Measurements from ENCODE around the gene CCDC73.
"Not testable (repeated sequence)": the region's sequence is repeated elsewhere in the genome, so short reads cannot be mapped to it uniquely, and the experiment has no call there.

Gene CCDC73

DNA sequence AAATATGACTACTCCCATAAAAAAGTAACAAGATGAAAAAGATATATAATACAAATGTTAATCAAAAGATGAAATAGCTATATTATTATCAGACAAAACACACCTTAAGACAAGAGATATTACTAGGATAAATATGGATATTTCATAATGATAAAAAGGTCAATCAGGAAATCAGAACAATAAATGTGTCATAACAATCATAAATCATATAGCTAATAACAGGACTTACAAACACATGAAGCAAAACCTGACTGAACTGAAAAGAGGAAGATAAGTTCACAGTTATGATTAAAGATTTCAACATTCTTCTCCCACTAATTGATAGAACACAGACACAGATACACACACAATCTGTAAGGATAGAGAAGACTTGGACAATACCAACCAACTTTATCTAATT, 163.6 kb downstream of the CCDC73 start:
- Histone ChIP-seq H3K9ac (no peak overlapping the region), H3K4me3 (no peak overlapping the region), H3K36me3 (no peaks in the 10 kb centered on the region), H3K27me3 (no peaks in the 10 kb centered on the region), H3K27ac (no peak overlapping the region), H3K4me1 (no peaks in the 10 kb centered on the region), H3K9me3 (replicated peaks in 1 of 11) (no peaks in the 10 kb centered on the region), H4K20me1 (no peaks in the 10 kb centered on the region), H3K4me2 (no peak overlapping the region)
- TF ChIP-seq Cebpa-rat (IDR thresholded peaks at IDR 0.05) = no peak

DNA sequence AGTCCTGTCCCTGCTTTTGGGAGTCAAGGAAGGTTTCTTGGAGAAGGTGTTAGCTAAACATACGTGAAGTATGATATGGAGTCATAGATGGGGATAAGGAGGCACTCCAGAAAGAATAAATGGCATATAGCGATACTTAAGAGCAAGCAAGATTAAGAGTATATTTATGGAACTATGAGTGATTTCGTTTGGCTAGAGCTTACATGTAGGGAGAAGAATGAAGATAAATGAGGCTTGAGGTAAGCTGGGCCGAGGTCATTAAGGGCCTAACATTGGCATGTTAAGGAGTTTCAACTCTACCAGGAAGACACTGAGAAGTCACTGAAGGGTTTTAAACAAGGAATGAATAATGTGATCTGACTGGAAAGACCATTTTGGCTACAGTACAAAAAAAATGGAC, 177.6 kb downstream of the CCDC73 start:
- Histone ChIP-seq H3K4me2 (no peak overlapping the region), H3K4me3 (no peak overlapping the region), H3K27me3 (no peaks in the 10 kb centered on the region), H3K36me3 (no peaks in the 10 kb centered on the region), H3K9ac (no peak overlapping the region), H4K20me1 (no peaks in the 10 kb centered on the region), H3K27ac (no peak overlapping the region), H3K9me3 (replicated peaks in 1 of 11) (peaks cover 0 to 17% (median 5%) of the 10 kb centered on the region in 11 experiments; a peak in 7 of 22 replicates), H3K4me1 (no peaks in the 10 kb centered on the region)
- no peak for TF ChIP-seq Cebpa-rat (IDR thresholded peaks at IDR 0.05)

DNA sequence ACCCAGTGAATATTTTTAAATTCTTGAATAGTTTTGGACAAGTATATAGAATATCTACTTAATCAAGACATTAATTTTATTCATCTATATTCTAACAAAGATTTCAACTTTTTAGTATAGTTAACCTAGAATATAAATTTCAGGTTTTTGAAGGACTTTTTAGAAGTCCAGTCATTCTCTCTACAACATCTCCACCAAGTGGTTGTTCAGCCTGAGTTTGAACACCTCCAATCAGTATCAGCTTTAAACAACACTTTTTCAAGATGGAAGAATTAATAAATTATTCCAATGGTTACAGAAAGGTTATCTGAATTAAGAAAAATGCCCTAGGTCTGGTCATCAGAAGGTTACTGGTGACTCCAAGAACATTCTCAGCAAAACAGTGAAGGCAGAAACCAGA, 179.0 kb downstream of the CCDC73 start:
- Histone ChIP-seq H3K9ac (no peak overlapping the region), H3K4me1 (no peaks in the 10 kb centered on the region), H3K4me3 (no peak overlapping the region), H3K36me3 (no peaks in the 10 kb centered on the region), H3K27me3 (no peaks in the 10 kb centered on the region), H3K27ac (no peak overlapping the region), H3K9me3 (replicated peaks in 1 of 11) (peaks cover 0 to 10% (median 4%) of the 10 kb centered on the region in 11 experiments; a peak in 4 of 22 replicates), H3K4me2 (no peak overlapping the region), H4K20me1 (no peaks in the 10 kb centered on the region)
- no peak for TF ChIP-seq Cebpa-rat (IDR thresholded peaks at IDR 0.05)

DNA sequence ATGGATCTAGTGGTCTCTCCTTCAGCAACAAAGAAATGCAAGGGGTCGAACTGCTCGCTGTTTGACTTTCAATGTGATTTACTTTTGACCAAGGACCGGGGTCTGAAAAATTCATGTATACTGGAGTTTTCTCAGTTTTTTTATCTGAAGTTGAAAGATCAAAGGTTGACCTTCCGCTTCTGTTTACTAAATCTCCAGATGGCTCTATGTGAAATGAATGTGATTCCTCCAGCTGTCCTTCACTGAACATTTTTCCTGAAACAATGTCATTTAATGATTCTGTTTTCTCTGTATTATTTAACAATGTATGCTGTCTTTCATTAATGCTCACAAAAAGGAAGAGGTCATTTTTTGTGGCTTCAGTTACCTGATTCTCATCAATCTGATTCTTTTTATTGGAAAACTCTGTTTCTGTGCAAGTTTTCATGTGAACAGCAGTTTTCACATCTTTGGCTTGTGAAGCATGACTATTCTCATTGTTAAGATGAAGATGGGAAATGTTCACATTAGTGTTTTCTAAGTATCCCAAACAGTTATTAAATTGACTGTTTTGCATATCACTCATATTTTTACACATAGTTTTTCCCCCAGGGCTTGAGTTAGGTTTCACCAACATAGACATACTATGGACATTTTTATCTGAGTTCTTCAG, 180.8 kb downstream of the CCDC73 start:
- Histone ChIP-seq H3K36me3 (peaks cover 2 to 11% (median 5%) of the 10 kb centered on the region in 11 experiments; a peak in 18 of 22 replicates), H3K9ac (no peak overlapping the region), H3K27me3 (no peaks in the 10 kb centered on the region), H3K4me3 (no peak overlapping the region), H3K4me2 (no peak overlapping the region), H3K27ac (no peak overlapping the region), H3K4me1 (no peaks in the 10 kb centered on the region), H3K9me3 (replicated peaks in 1 of 11) (peaks cover 3 to 21% (median 15%) of the 10 kb centered on the region in 11 experiments), H4K20me1 (no peaks in the 10 kb centered on the region)
- no peak for TF ChIP-seq Cebpa-rat (IDR thresholded peaks at IDR 0.05)

DNA sequence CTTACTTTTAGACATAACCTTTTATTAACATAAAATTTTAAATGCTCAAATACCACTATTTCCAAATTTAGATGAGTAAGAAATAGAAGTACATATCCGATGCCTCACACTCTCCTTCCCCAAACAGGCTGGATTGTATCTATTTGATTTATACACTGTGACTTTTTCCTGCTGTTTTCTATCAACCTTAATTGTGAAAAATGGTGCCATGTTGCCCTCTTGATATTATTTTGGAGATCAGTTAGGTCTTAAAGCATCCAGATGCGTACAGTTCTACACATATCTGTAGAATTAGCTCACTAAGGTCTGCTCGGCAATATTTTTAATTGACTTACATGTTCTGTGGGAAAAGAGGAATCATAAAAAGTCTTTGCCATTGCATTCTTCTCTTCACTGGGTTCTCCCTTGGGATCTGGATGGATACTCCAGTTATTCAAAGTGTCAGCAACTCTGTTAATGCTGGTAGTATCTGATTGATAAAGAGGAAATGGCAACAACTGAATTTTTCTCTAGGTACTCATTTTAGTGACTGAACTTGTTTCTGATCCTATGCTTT, 183.6 kb downstream of the CCDC73 start:
- H4K20me1 ChIP-seq = no peaks in the 10 kb centered on the region
- H3K36me3 ChIP-seq = peaks cover 27 to 37% (median 30%) of the 10 kb centered on the region in 11 experiments
- no peak for TF ChIP-seq Cebpa-rat (IDR thresholded peaks at IDR 0.05)
- H3K27me3 ChIP-seq = no peaks in the 10 kb centered on the region
- no peak overlapping the region for H3K27ac ChIP-seq
- H3K4me1 ChIP-seq = no peaks in the 10 kb centered on the region
- H3K9me3 ChIP-seq (replicated peaks in 1 of 11) = peaks cover 28 to 44% (median 40%) of the 10 kb centered on the region in 11 experiments
- no peak overlapping the region for H3K4me3 ChIP-seq
- no peak overlapping the region for H3K4me2 ChIP-seq
- no peak overlapping the region for H3K9ac ChIP-seq

DNA sequence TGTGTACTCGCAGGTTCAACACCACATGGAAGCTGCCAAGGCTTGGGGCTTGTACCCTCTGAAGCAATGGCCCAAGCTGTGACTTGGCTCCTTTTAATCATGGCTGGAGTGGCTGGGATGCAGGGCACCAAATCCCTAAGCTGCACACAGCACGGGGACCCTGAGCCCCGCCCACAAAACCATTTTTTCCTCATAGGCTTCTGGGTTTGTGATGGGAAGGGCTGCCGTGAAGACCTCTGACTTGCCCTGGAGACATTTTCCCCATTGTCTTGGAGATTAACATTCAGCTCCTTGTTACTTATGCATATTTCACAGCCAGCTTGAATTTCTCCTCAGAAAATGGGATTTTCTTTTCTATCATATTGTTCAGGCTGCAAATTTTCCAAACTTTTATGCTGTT, 185.6 kb downstream of the CCDC73 start:
- H3K9ac ChIP-seq, H3K4me3 ChIP-seq, H3K27ac ChIP-seq, H3K27me3 ChIP-seq, H3K4me2 ChIP-seq, H4K20me1 ChIP-seq, H3K4me1 ChIP-seq: not testable (repeated sequence)
- H3K36me3 ChIP-seq = peaks cover 48 to 58% (median 50%) of the 10 kb centered on the region in 11 experiments
- H3K9me3 ChIP-seq (replicated peaks in 1 of 11) = peaks cover 36 to 63% (median 47%) of the 10 kb centered on the region in 11 experiments

DNA sequence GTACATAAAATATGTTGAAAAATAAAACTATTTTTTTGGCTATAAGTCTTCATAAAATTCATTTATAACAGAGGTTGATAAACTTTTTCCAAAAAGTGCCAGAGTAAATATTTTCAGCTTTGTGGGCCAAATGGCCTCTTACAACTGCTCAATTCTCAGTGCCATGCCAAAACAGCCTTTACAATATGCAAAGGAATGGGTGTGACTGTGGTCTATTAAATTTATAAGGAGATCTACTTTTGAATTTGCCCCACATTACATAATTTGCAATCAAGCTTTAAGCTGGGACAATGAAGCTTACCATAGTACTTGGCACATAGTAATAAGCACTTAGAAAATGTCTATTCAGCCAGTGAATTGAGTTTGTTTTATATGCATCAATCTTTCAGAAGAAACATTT, 188.2 kb downstream of the CCDC73 start:
- H3K27me3 ChIP-seq = no peaks in the 10 kb centered on the region
- peaks cover 0 to 9% (median 0%) of the 10 kb centered on the region in 10 experiments; a peak in 1 of 20 replicates for H3K4me1 ChIP-seq
- H3K27ac ChIP-seq = no peak overlapping the region
- H4K20me1 ChIP-seq = peaks cover 0 to 16% (median 3%) of the 10 kb centered on the region in 11 experiments; a peak in 3 of 22 replicates
- H3K4me3 ChIP-seq = no peak overlapping the region
- H3K4me2 ChIP-seq = no peak overlapping the region
- TF ChIP-seq Cebpa-rat (IDR thresholded peaks at IDR 0.05) = no peak
- peaks cover 38 to 66% (median 47%) of the 10 kb centered on the region in 11 experiments for H3K9me3 ChIP-seq (replicated peaks in 1 of 11)
- no peak overlapping the region for H3K9ac ChIP-seq
- peaks cover 73 to 84% (median 76%) of the 10 kb centered on the region in 11 experiments for H3K36me3 ChIP-seq

DNA sequence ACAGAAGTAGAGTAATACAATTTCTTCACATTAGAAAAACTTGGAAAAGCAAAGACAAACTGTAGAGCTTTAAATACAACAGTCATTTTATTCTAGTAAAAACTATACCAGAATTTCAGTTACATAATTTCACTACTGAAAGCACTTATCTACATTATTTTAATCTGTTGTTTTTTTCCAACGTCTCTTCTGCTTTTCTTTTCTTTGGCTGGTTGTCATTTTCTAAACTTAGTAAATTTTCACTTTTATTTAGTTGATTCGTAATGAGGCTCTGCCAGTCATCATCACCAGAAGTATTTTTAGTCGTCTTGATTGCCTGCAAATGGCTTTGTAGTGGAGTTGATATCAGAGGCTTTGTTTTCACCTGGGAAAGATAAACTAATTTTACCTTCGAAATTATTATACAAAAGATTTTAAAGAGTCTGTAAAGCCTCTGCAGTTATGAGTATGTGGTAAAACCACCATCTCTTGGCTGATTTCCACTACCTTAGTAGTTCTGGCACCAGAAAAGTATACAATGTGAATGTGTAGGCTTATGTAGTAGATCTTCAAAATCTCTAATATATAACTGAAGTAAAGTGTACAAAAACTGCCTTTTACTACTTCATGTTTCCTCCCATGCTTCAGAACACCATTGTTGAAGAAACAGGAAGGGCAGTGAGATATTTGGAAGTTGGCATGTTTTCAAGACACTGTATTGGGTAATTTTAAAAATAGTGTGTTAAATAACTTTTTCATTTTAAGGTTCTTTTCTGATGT, 191.6 kb downstream of the CCDC73 start:
- no peak overlapping the region for H3K4me2 ChIP-seq
- H3K4me1 ChIP-seq = peaks cover 0 to 18% (median 0%) of the 10 kb centered on the region in 10 experiments; a peak in 3 of 20 replicates
- H3K9ac ChIP-seq = no peak overlapping the region
- no peak overlapping the region for H3K4me3 ChIP-seq
- H4K20me1 ChIP-seq = peaks cover 0 to 40% (median 9%) of the 10 kb centered on the region in 11 experiments; a peak in 15 of 22 replicates
- no peak overlapping the region for H3K27ac ChIP-seq
- TF ChIP-seq Cebpa-rat (IDR thresholded peaks at IDR 0.05) = no peak
- H3K9me3 ChIP-seq (replicated peaks in 1 of 11) = peaks cover 20 to 43% (median 25%) of the 10 kb centered on the region in 11 experiments
- H3K36me3 ChIP-seq = peaks cover 88 to 100% (median 95%) of the 10 kb centered on the region in 11 experiments
- no peaks in the 10 kb centered on the region for H3K27me3 ChIP-seq

DNA sequence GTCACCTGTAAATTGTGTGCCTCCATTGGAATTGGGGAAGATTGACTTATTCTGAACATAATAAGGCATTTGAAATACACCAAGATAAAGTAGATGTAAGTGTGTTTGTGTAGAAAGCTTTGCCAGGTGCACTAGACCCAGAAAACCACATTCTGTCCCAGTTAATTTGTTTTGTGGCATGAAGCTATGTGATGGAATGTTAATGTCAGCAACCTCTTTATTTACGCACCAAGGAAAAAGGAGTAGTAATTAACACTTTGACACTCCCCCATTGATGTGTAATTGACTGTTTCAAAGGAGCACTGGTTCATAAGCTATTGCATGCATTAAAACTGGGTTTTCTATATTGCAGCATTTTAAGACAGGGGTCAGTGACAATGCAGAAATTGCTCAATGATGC, 196.5 kb downstream of the CCDC73 start:
- H3K4me3 ChIP-seq = no peak overlapping the region
- no peak overlapping the region for H3K9ac ChIP-seq
- 0 out of 22 replicates have a peak overlapping the region, but pooled peaks of 1 of the 11 experiments have one; percentile 24 for H3K4me2 ChIP-seq
- no peak for TF ChIP-seq Cebpa-rat (IDR thresholded peaks at IDR 0.05)
- peaks cover 0 to 8% (median 0%) of the 10 kb centered on the region in 11 experiments; a peak in 1 of 22 replicates for H3K9me3 ChIP-seq (replicated peaks in 1 of 11)
- H3K27ac ChIP-seq = no peak overlapping the region
- H4K20me1 ChIP-seq = peaks cover 7 to 76% (median 40%) of the 10 kb centered on the region in 11 experiments; a peak in 18 of 22 replicates
- no peaks in the 10 kb centered on the region for H3K27me3 ChIP-seq
- peaks cover under 1 to 36% (median 19%) of the 10 kb centered on the region in 10 experiments; a peak in 18 of 20 replicates for H3K4me1 ChIP-seq
- H3K36me3 ChIP-seq = peaks cover 87 to 100% (median 95%) of the 10 kb centered on the region in 11 experiments

DNA sequence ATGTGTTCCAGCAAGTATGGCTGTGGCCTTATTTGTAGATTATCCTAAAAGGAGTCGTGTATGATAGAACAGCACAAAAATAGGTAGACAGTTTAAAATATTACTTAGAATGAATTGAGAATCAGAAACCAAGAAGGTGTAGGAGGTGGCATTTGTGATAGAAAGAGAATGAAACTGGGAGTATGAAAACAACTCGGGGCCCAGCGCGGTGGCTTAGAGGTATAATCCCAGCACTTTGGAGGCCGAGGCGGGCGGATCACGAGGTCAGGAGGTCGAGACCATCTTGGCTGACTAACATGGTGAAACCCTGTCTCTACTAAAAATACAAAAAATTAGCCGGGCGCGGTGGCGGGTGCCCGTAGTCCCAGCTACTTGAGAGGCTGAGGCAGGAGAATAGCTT, 198.3 kb downstream of the CCDC73 start:
- H3K27ac ChIP-seq; H3K4me2 ChIP-seq; H3K9ac ChIP-seq; H3K9me3 ChIP-seq (replicated peaks in 1 of 11); H3K27me3 ChIP-seq; H3K4me3 ChIP-seq: not testable (repeated sequence)
- Histone ChIP-seq H3K36me3 (peaks cover 86 to 100% (median 95%) of the 10 kb centered on the region in 11 experiments), H3K4me1 (peaks cover 14 to 48% (median 33%) of the 10 kb centered on the region in 10 experiments; a peak in 19 of 20 replicates), H4K20me1 (peaks cover 15 to 91% (median 57%) of the 10 kb centered on the region in 11 experiments; a peak in 18 of 22 replicates)
